ENCODE measurements around the gene GRWD1. TPM values are rescaled to one million over a fixed set of nuclear protein-coding genes. Genes with fewer than 3 reads are reported as not detected.
A peak's percentile ranks its signal among the peaks of the same experiment; 100 is the strongest.

Gene GRWD1
- total RNA-seq, 2 experiments from 2014 or later, result 31.0 to 35.2 TPM

GRCh38 chr19:48501494-48502349 is 55.9 kb downstream of the GRWD1 start:
- H3K36me3 Mint-ChIP-seq (ENCODE audit: low read depth), result no peaks in the 10 kb centered on the region
- H3K27me3 Mint-ChIP-seq, result peaks cover 19% of the 10 kb centered on the region
- H3K4me1 Mint-ChIP-seq, result peaks cover 24% of the 10 kb centered on the region
- no peaks in the 10 kb centered on the region for H3K9me3 Mint-ChIP-seq
- POLR2A ChIA-PET, result no interaction called here
- H3K27ac Mint-ChIP-seq, result peak overlapping the region; percentile 60
- peak overlapping the region; percentile 57 for H3K4me3 Mint-ChIP-seq
- DNase-seq, result peak; percentile 79
- CTCF ChIA-PET, result interaction anchor here (0.6 to 1.7 kb wide), 8 partner anchors 9 to 181 kb away, joined by 3 to 9 read pairs (median 5); no protein-coding TSS in a partner anchor

DNA sequence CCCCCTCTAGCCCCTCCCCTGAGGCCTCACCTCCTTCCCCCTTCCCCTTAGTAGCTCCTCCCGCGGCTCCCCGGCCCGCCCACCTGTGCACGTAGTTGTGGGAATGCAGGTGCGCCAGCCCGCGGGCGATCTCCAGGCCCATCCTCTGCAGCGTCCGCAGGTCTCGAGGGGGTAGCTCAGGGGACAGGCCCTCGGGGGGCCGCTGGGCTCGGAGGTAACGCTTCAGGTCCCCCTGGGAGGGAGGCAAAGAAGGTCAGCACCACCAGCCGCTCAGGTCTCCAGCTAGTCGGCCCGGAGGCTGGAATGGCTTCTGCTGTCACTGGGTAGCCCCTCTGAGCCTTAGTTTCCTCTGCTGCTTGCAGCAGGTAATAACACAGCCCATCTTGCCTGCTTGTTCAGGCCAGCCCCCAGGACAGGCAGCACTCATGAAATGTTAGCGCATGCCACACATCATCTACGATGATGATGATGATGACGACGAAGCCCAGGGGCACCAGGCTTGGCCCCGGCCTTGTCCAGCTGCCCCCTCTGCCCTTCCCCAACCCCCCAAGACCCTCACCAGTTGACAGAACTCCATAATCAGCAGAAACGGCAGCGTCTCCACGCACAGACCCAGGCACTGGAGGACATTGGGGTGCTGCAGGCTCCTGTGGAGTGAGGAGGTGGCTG is 56.7 kb downstream of the GRWD1 start:
- Mint-ChIP-seq H3K4me1 (peaks cover 24% of the 10 kb centered on the region), H3K4me3 (no peak overlapping the region), H3K9me3 (no peaks in the 10 kb centered on the region), H3K27ac (no peak overlapping the region), H3K27me3 (peaks cover 14% of the 10 kb centered on the region), H3K36me3 (ENCODE audit: low read depth) (no peaks in the 10 kb centered on the region)
- ChIA-PET POLR2A (interaction anchor here (0.5 kb wide), 1 partner anchor 117 kb away, joined by 4 read pairs; the partner anchor contains the start of genes RPL18 and SPHK2), CTCF (interaction anchor here (0.6 to 1.2 kb wide), 7 partner anchors 8 to 181 kb away, joined by 3 to 6 read pairs (median 5); no protein-coding TSS in a partner anchor)
- DNase-seq, result no peak

DNA sequence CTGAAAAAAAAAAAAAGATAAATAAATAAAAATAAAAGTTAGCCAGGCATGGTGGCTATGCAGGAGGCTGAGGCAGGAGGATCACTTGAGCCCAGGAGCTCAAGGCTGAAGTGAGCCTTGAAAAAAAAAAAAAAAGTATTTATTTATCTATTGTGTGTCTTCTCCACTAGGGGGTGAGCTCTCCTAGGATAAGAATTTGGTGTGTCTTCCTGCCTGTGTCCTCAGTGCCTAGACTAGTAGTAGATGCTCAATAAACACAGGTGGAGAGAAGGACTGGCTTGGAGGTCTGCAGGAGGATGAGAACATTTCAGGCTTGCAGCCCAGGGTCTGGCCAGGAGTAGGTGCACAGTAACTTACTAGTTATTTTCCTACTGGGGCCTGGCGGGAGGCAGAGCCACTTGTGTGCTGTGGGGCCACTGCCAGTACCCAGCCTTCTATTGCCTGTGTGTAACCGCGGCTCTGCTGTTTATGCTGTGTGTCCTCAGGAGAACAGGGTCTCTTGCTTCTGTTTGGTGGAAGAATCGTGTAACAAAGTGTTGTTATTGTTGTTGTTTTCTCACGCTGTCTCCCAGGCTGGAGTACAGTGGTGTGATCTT is 60.5 kb downstream of the GRWD1 start:
- Mint-ChIP-seq H3K27ac (no peak overlapping the region), H3K36me3 (ENCODE audit: low read depth) (no peaks in the 10 kb centered on the region), H3K27me3 (no peaks in the 10 kb centered on the region), H3K9me3 (no peaks in the 10 kb centered on the region), H3K4me1 (peaks cover 32% of the 10 kb centered on the region), H3K4me3 (no peak overlapping the region)
- DNase-seq, result peak; percentile 54
- POLR2A ChIA-PET, result interaction anchor here (0.6 kb wide), 1 partner anchor 630 kb away, joined by 4 read pairs; no protein-coding TSS in a partner anchor
- CTCF ChIA-PET, result interaction anchor here (0.6 to 4.0 kb wide), 28 partner anchors 9 to 692 kb away, joined by 3 to 23 read pairs (median 4); partner anchors contain the start of genes KCNJ14, RPL18, SPACA4 and SPHK2

Other genes starting within 250 kb of the GRWD1 start
- gene CARD8, start 190.1 kb upstream of the GRWD1 start, total RNA-seq, result 100 to 1,000 TPM; 174 to 189 TPM
- not detected for gene ZNF114, start 175.9 kb upstream of the GRWD1 start, total RNA-seq
- 100 to 1,000 TPM; 444 to 544 TPM for gene EMP3, start 120.4 kb upstream of the GRWD1 start, total RNA-seq
- gene TMEM143, start 82.0 kb upstream of the GRWD1 start, total RNA-seq, result 10 to 100 TPM; 19.0 to 21.7 TPM
- gene SYNGR4, start 81.6 kb upstream of the GRWD1 start, total RNA-seq, result not detected
- 10 to 100 TPM; 69.6 to 81.6 TPM for gene KDELR1, start 54.4 kb upstream of the GRWD1 start, total RNA-seq
- under 1 TPM; 0.04 to 0.20 TPM for gene GRIN2D, start 52.3 kb upstream of the GRWD1 start, total RNA-seq
- 1 to 10 TPM in 1 of 2 experiments, under 1 TPM in 1; 0.87 to 1.0 TPM for gene KCNJ14, start 9.6 kb downstream of the GRWD1 start, total RNA-seq
- gene CYTH2, start 23.4 kb downstream of the GRWD1 start, total RNA-seq, result 10 to 100 TPM; 43.2 to 50.7 TPM
- 1 to 10 TPM; 3.7 to 5.1 TPM for gene LMTK3, start 65.9 kb downstream of the GRWD1 start, total RNA-seq
- gene SULT2B1, start 106.2 kb downstream of the GRWD1 start, total RNA-seq, result under 1 TPM; 0.21 to 0.30 TPM
- gene SPACA4, start 160.8 kb downstream of the GRWD1 start, total RNA-seq, result not detected
- gene FAM83E, start 169.1 kb downstream of the GRWD1 start, total RNA-seq, result 1 to 10 TPM; 2.5 TPM
- gene RPL18, start 173.2 kb downstream of the GRWD1 start, total RNA-seq, result 1,000 to 10,000 TPM; 1,477 to 1,601 TPM
- 10 to 100 TPM; 28.2 to 33.6 TPM for gene SPHK2, start 173.5 kb downstream of the GRWD1 start, total RNA-seq
- 10 to 100 TPM; 24.1 to 25.8 TPM for gene DBP, start 191.4 kb downstream of the GRWD1 start, total RNA-seq
- gene CA11, start 200.2 kb downstream of the GRWD1 start, total RNA-seq, result 10 to 100 TPM; 10.1 to 10.8 TPM
- 1 to 10 TPM; 1.0 to 1.4 TPM for gene NTN5, start 227.0 kb downstream of the GRWD1 start, total RNA-seq
- not detected for gene FUT2, start 250.0 kb downstream of the GRWD1 start, total RNA-seq